ENCODE data around the gene CCDC187.

- no peak for TF ChIP-seq POLR2AphosphoS5 (IDR thresholded peaks at IDR 0.05)
- TF ChIP-seq EP300 (IDR thresholded peaks at IDR 0.05): no peak
- TF ChIP-seq CTCF (IDR thresholded peaks at IDR 0.05): no peak
Measured at GRCh38 chr9:136242918-136243525, 60.9 kb downstream of the CCDC187 start.
